GM19023 (cell line): ENCODE data around the gene TAS2R10.

Source experiments
- ATAC-seq: cut with Tn5 transposase; IDR thresholded peaks from one replicate; pipeline ENCODE4 v1.9.1; 2021; ENCODE audit warnings: mild to moderate bottlenecking, moderate library complexity; ENCODE audit not compliant: unreplicated experiment

TAS2R10 gene

GRCh38 chr12:10783252-10783651 lies 42.9 kb downstream of the TAS2R10 start:
- ATAC-seq: no peak

GRCh38 chr12:10779103-10779502 lies 47.1 kb downstream of the TAS2R10 start:
- no peak for ATAC-seq
